NCI-H1048 (cell line): ENCODE measurements around the gene GLTP.
"Not testable (repeated sequence)": the region's sequence is repeated elsewhere in the genome, so short reads cannot be mapped to it uniquely, and the experiment has no call there.

Source experiments
- DNase-seq: peaks from one replicate; lab custom pipeline; 2025; lab: John Stamatoyannopoulos, UW

The GLTP gene

DNA sequence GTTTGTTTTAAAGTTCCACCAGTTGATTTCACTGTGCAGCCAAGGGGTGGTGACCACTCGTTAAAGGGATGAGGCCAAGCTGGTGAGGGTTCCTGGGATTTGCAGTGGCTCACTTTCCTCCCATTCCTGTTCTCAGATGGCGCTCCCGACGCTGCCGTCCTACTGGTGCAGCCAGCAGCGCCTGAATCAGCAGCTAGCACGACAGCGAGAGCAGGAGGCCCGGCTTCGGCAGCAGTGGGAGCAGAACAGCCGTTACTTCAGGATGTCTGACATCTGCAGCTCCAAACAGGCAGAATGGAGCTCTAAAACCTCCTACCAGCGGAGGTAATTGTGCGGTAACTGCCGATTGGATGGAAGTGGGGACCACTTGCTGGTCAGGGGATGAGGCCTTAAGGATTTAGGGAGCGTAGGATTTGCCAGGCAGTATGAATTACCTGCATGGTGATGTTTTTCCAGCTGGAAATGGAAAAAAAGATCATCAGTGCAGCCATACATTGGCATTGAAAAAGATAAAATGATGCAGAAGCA is 22.6 kb upstream of the GLTP start:
- no peak for DNase-seq

DNA sequence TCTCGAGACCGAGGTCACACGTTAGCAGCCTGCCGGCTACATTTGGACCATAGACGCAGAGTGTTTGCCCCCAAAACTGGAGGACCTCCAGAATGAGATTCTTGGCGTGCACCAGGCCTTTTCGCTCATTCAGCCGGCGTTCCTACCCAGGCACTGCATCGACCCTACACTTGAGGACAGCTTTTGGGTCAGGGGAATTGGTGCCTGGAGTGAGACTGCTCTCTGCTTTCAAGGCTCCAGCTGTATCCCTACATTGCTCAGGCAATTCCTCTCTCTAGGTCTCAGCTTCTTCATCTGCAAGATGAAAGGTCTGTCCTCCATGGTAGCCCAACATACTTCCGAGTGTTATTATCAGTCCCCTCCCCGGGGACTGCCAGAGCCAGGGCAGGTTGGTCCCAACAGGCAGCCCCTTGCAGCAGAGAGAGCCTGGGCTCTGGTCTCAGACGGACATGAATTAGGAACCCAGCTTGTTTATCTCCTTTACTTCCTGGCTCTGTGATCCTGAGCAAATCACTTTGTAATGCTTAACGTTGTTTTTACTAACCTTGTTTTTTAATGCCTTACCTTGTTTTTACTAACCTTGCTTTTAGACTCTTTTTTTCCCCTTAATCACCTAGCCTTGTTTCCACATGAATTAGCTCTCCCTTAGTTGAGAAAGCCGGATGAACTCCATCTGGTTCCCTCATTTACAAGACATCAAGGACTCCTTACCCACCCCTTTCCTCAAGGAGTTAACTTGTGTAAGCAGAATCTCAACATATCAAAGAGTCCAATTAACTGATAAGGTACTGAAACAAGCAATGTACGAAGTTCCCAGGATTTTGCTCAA is 20.6 kb upstream of the GLTP start:
- DNase-seq: no peak

GRCh38 chr12:109899783-109900751 is 19.7 kb upstream of the GLTP start, which contains the start of gene TCHP:
TSS of gene TCHP (plus strand) at chr12:109900274. CDS start at chr12:109903027, 2,753 bp downstream.
- peak; percentile 30 for DNase-seq

DNA sequence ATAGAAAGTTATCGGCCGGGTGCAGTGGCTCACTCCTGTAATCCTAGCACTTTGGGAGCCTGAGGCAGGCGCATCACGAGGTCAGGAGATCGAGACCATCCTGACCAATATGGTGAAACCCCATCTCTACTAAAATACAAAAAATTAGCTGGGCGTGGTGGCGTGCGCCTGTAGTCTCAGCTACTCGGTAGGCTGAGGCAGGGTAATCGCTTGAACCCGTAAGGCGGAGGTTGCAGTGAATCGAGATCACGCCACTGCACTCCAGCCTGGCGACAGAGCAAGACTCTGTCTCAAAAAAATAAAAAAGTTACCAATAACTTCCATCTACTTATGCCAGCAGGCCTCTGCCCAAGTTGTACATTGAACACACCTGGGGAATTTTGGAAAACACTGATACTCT is 19.0 kb upstream of the GLTP start:
- DNase-seq: not testable (repeated sequence)

- no peak for DNase-seq
These were observed 16.7 kb upstream of the GLTP start for GRCh38 chr12:109897029-109897428.

DNA sequence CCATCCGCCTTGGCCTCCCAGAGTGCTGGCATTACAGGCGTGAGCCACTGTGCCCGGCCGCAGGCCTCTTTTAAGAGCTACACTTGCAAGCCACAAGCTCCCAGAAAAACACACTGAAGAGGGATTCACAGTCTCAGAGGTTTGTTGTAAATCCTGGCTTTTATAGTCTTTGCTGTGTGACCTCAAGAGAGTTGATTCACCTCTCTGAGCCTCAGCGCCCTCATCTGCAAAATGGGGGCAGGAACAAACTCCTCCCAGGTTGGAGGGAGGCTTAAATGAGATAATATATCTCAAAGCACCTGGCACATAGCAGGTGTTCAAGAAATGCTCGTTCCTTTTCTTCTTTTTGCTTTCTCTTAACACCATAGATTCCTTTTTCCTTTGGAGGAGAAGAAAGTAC is 15.8 kb upstream of the GLTP start:
- DNase-seq: no peak

DNA sequence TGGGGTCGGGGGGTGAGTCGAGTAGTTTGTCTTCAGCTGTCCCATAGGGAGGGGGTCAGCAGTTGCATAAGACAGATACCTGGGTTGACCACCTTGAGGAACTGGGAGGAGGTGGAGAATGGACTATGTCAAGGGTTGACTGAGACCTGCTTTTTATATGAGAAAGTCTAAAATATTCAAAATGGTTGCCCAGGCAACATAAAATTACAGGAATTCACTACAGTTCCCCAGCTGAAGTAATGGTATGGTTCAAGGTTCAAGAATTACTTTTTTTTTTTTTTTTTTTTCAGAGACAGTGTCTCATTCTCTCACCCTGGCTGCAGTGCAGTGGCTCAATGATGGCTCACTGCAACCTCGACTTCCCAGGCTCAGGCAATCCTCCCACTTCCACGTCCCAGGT is 14.6 kb upstream of the GLTP start:
- no peak for DNase-seq

- DNase-seq: no peak
These were observed 13.1 kb upstream of the GLTP start for GRCh38 chr12:109893261-109893995.

DNA sequence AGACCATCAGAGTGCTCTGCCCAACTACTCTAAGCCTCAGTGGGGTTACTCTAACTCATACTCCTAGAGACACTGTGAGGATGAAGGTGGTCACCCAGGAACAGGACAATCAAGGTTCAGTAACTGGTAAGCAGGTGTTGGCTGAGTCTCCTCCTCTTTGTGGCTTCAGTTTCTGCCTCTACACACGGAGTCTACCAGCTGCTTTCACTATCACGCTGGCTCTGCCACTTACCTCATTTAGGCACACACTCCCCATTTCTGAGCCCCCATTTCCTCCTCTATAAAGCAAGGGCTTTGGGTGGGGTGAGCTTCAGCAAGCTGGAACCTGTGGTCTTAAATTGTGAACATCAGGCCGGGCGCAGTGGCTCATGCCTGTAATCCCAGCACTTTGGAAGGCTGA is 12.4 kb upstream of the GLTP start:
- DNase-seq: no peak

- no peak for DNase-seq
These were observed 11.9 kb upstream of the GLTP start for GRCh38 chr12:109892165-109892715.

DNA sequence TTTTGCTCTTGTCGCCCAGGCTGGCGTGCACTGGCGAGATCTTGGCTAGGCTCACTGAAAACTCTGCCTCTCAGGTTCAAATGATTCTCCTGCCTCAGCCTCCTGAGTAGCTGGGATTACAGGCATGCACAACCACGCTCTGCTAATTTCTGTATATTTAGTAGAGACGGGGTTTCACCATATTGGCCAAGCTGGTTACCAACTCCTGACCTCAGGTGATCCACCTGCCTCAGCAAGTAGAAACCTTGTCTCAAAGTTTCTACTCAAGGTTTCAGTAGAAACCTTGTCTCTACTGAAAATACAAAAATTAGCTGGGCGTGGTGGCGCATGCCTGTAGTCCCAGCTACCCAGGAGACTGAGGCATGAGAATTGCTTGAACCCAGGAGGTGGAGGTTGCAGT is 11.4 kb upstream of the GLTP start:
- not testable (repeated sequence) for DNase-seq

DNA sequence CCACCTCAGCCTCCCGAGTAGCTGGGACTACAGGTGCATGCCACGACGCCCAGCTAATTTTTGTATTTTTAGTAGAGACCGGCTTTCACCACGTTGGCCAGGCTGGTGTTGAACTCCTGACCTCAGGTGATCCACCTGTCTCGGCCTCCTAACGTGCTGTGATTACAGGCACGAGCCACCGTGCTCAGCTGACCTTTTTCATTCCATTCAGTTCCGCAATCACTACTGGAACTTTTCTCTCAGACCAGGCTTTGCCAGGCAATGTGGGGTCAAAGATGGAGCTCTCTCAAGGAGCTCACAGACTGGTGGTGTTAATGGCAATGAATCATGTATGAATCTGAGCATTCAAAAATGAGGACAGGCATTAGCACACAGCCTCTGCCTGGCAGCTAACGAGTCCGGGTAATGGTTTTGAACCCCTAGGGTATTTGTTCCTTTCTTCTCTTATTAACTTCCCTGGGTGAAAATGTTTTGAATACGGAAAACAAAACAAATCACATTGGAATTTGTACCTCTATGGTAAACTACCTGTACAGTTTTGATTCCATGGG is 10.4 kb upstream of the GLTP start:
- no peak for DNase-seq

DNA sequence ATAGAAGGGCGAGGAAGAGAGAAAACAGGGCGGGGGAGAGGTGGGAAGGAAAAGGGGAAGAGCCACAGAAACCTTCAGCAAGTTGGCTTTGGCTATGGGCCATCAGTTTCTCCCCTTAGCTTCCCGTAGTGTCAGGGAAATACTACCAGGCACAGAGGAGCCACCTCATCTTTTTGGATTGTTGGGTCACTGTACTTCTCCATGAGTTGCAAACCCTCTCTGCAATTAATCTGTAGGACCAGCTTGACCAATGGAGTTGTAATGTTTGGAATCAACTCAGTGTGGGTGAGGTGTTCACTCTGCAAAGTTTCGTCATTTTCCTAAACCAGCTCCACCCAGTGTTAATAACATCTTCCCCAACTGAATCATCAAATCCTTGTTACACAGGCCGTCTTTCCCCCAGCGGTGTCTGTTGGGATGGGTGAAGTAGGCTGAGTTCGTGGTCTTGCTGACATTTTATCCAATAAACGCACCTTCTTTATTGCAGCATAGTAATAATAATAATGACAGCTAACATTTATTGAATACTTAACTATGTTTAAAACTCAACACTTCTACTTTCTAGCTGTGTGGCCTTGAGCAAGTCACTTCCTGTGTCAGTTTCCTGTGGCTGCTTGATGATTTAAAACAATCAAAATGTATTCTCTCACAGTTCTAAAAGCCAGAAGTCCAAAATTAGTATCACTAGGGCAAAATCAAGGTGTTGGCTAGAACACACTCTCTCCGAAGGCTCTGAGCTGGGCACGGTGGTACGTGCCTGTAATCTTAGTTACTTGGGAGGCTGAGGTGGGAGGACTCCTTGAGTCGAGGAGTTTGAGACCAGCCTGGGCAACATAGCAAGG is 8.1 kb upstream of the GLTP start:
- DNase-seq: no peak

DNA sequence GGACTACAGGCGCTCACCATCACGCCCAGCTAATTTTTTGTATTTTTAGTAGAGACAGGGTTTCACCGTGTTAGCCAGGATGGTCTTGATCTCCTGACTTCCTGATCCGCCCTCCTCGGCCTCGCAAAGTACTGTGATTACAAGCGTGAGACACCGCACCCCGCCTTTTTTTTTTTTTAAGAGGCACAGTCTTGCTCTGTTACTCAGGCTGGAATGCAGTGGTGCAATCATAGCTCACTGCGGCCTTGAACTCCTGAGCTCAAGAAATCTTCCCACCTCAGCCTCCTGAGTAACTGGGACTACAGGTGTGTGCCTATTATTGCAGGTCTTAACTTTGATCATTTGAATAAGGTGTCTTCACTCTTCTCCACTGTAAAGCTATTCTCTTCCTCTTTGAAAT is 5.3 kb upstream of the GLTP start:
- DNase-seq: no peak

DNA sequence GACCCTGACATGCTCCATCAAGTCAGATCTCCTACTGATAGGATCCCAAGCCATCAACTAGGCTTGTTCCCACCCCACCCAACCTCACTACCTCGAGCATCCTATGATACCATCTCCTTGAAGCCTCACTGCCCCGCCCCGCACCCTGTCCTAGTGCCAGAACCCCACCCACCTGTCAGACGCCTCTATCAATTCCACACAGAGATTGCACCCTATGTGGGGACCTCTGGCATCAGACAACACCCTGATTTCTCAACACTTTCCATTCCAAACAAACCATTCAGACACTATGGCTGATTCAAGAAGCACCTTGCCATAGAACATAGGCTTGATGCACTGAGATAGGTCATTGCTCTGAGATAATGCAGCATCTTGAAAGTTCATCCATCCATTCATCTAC is 3.1 kb upstream of the GLTP start:
- no peak for DNase-seq

GRCh38 chr12:109881752-109882151 is 1.4 kb upstream of the GLTP start:
- DNase-seq: no peak

GRCh38 chr12:109880938-109881337 is 597 bp upstream of the GLTP start:
- DNase-seq: no peak

DNA sequence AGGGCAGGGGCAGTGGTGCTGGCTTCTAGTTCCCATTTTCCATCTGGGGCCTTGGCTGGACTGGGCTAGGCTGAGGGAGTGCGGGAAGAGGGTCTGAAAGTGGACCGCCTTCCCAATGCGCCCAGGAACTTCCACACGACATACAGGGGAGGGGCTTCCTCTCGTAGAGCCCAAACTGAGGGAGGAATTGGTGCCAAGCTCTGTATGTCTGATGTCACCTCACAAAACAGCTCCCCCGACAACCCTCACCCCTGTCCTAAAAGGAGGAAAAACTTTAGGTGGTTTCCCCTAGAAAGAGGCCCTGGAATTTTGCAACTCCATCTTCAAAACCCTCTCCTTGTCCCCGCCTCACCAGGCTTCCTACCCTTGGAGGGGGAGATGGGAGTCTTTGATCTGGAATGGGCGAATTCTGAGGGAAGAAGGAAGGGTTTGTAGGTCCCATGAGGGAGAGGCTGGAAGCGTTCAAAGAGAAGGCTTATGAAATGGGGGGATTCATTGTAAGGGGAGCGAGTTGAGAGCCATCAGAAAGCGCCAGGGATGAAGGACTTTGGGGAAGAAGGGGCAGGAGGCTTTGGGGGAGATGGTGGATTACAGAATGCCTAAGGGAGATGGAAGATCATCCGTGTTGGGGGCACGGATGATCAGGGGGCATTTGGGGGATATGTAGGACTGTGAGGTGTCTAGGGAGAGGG is 844 bp downstream of the GLTP start:
- no peak for DNase-seq

- no peak for DNase-seq
These were observed 1.6 kb downstream of the GLTP start for GRCh38 chr12:109878749-109879148.

GRCh38 chr12:109878247-109878625 is 2.1 kb downstream of the GLTP start:
- no peak for DNase-seq
